ENCODE measurements around the gene PDF. TPM values are rescaled to one million over a fixed set of nuclear protein-coding genes. Genes with fewer than 3 reads are reported as not detected.
"Not testable (repeated sequence)": the region's sequence is repeated elsewhere in the genome, so short reads cannot be mapped to it uniquely, and the experiment has no call there.

The PDF gene
- polyA plus RNA-seq (ENCODE audit: low read depth in 6 of 6) = 10 to 100 TPM in 3 of 6 donors, 1 to 10 TPM in 3; 8.7 to 16.0 (median 11.1) TPM

GRCh38 chr16:69330286-69331109 lies at the start of gene PDF:
PDF (minus strand) TSS chr16:69330588; CDS start chr16:69330570, 18 bp downstream.
- peaks cover 0 to under 1% of the 10 kb centered on the region in 2 donors for H3K36me3 Mint-ChIP-seq
- peak within 1 kb of the TSS; percentile 74 to 92 (median 81) for H3K4me3 Mint-ChIP-seq
- no peaks in the 10 kb centered on the region for H3K9me3 Mint-ChIP-seq
- peaks cover 19 to 39% (median 21%) of the 10 kb centered on the region in 3 donors for H3K4me1 Mint-ChIP-seq
- ATAC-seq (ENCODE audit: low read depth in 2 of 2) (peak; percentile 95 to 97), DNase-seq (peak; percentile 79)
- H3K27ac Mint-ChIP-seq = peak within 1 kb of the TSS in 5 of 6 donors; percentile 26 to 82 (median 39)
- H3K27me3 Mint-ChIP-seq = no peaks in the 10 kb centered on the region

GRCh38 chr16:69378760-69379159 lies 48.4 kb upstream of the PDF start:
- Mint-ChIP-seq H3K27me3 (no peaks in the 10 kb centered on the region), H3K4me1 (peaks cover 11 to 28% (median 24%) of the 10 kb centered on the region in 3 donors), H3K9me3 (no peaks in the 10 kb centered on the region), H3K27ac (peak overlapping the region in 4 of 6 donors; percentile 22 to 65 (median 42)), H3K4me3 (no peak overlapping the region), H3K36me3 (peaks cover 14 to 20% of the 10 kb centered on the region in 2 donors)
- ATAC-seq (ENCODE audit: low read depth in 2 of 2) = no peak
- DNase-seq = no peak

GRCh38 chr16:69378036-69378435 lies 47.6 kb upstream of the PDF start:
- no peaks in the 10 kb centered on the region for H3K27me3 Mint-ChIP-seq
- no peak overlapping the region for H3K4me3 Mint-ChIP-seq
- no peaks in the 10 kb centered on the region for H3K9me3 Mint-ChIP-seq
- H3K27ac Mint-ChIP-seq = peak overlapping the region in 4 of 6 donors; percentile 27 to 73 (median 46)
- peaks cover 14 to 20% of the 10 kb centered on the region in 2 donors for H3K36me3 Mint-ChIP-seq
- ATAC-seq (ENCODE audit: low read depth in 2 of 2) (no peak), DNase-seq (no peak)
- peaks cover 11 to 29% (median 19%) of the 10 kb centered on the region in 3 donors for H3K4me1 Mint-ChIP-seq

GRCh38 chr16:69376393-69377059 lies 46.1 kb upstream of the PDF start:
- Mint-ChIP-seq H3K36me3 (peaks cover 7 to 13% of the 10 kb centered on the region in 2 donors), H3K4me3 (no peak overlapping the region), H3K27ac (peak overlapping the region in 2 of 6 donors; percentile 36 to 81), H3K9me3 (no peaks in the 10 kb centered on the region), H3K27me3 (no peaks in the 10 kb centered on the region), H3K4me1 (peaks cover 15 to 31% (median 17%) of the 10 kb centered on the region in 3 donors)
- no peak for ATAC-seq (ENCODE audit: low read depth in 2 of 2)
- no peak for DNase-seq

- H3K9me3 Mint-ChIP-seq = peaks cover 0 to 2% (median 0%) of the 10 kb centered on the region in 7 donors
- peak overlapping the region in 3 of 6 donors; percentile 78 to 95 (median 87) for H3K27ac Mint-ChIP-seq
- H3K4me3 Mint-ChIP-seq = no peak overlapping the region
- peaks cover 30 to 46% (median 34%) of the 10 kb centered on the region in 3 donors for H3K4me1 Mint-ChIP-seq
- no peak for DNase-seq
- H3K36me3 Mint-ChIP-seq = peaks cover 13 to 26% of the 10 kb centered on the region in 2 donors
- ATAC-seq (ENCODE audit: low read depth in 2 of 2) = no peak
- H3K27me3 Mint-ChIP-seq = no peaks in the 10 kb centered on the region
These were observed 42.6 kb upstream of the PDF start for GRCh38 chr16:69373019-69373418.

GRCh38 chr16:69371564-69371963 lies 41.2 kb upstream of the PDF start:
- H3K27ac Mint-ChIP-seq = peak overlapping the region; percentile 7 to 92 (median 88)
- peaks cover 0 to 2% (median 0%) of the 10 kb centered on the region in 7 donors for H3K9me3 Mint-ChIP-seq
- H3K4me1 Mint-ChIP-seq = peaks cover 24 to 46% (median 34%) of the 10 kb centered on the region in 3 donors
- H3K27me3 Mint-ChIP-seq = no peaks in the 10 kb centered on the region
- H3K36me3 Mint-ChIP-seq = peaks cover 17 to 24% of the 10 kb centered on the region in 2 donors
- peak; percentile 94 to 96 for ATAC-seq (ENCODE audit: low read depth in 2 of 2)
- peak; percentile 31 for DNase-seq
- peak overlapping the region in 6 of 8 donors; percentile 59 to 90 (median 67) for H3K4me3 Mint-ChIP-seq

- Mint-ChIP-seq H3K27me3 (no peaks in the 10 kb centered on the region), H3K27ac (peak overlapping the region in 2 of 6 donors; percentile 10 to 87), H3K9me3 (peaks cover 0 to 2% (median 0%) of the 10 kb centered on the region in 7 donors), H3K36me3 (peaks cover 23 to 38% of the 10 kb centered on the region in 2 donors), H3K4me1 (peaks cover 29 to 46% (median 36%) of the 10 kb centered on the region in 3 donors), H3K4me3 (no peak overlapping the region)
- ATAC-seq (ENCODE audit: low read depth in 2 of 2) (no peak), DNase-seq (no peak)
These were observed 38.5 kb upstream of the PDF start for GRCh38 chr16:69368866-69369265.

- H3K9me3 Mint-ChIP-seq = peaks cover 0 to 2% (median 0%) of the 10 kb centered on the region in 7 donors
- no peaks in the 10 kb centered on the region for H3K27me3 Mint-ChIP-seq
- H3K36me3 Mint-ChIP-seq = peaks cover 23 to 38% of the 10 kb centered on the region in 2 donors
- peaks cover 28 to 42% (median 38%) of the 10 kb centered on the region in 3 donors for H3K4me1 Mint-ChIP-seq
- no peak for DNase-seq
- no peak for ATAC-seq (ENCODE audit: low read depth in 2 of 2)
- H3K4me3 Mint-ChIP-seq = peak overlapping the region in 1 of 8 donors; percentile 25
- H3K27ac Mint-ChIP-seq = peak overlapping the region in 4 of 6 donors; percentile 27 to 41 (median 32)
These were observed 37.6 kb upstream of the PDF start for GRCh38 chr16:69367980-69368379.

GRCh38 chr16:69366431-69366830 lies 36.0 kb upstream of the PDF start:
- ATAC-seq (ENCODE audit: low read depth in 2 of 2) (no peak), DNase-seq (no peak)
- peaks cover 24 to 41% (median 29%) of the 10 kb centered on the region in 3 donors for H3K4me1 Mint-ChIP-seq
- no peak overlapping the region for H3K27ac Mint-ChIP-seq
- H3K27me3 Mint-ChIP-seq = no peaks in the 10 kb centered on the region
- H3K36me3 Mint-ChIP-seq = peaks cover 23 to 48% of the 10 kb centered on the region in 2 donors
- peaks cover 0 to 2% (median 0%) of the 10 kb centered on the region in 7 donors for H3K9me3 Mint-ChIP-seq
- peak overlapping the region in 1 of 8 donors; percentile 29 for H3K4me3 Mint-ChIP-seq

GRCh38 chr16:69365901-69366300 lies 35.5 kb upstream of the PDF start:
- no peak for ATAC-seq (ENCODE audit: low read depth in 2 of 2)
- H3K36me3 Mint-ChIP-seq = peaks cover 22 to 51% of the 10 kb centered on the region in 2 donors
- H3K9me3 Mint-ChIP-seq = peaks cover 0 to 2% (median 0%) of the 10 kb centered on the region in 7 donors
- no peak overlapping the region for H3K4me3 Mint-ChIP-seq
- DNase-seq = no peak
- H3K27me3 Mint-ChIP-seq = no peaks in the 10 kb centered on the region
- peak overlapping the region in 1 of 6 donors; percentile 86 for H3K27ac Mint-ChIP-seq
- peaks cover 21 to 37% (median 28%) of the 10 kb centered on the region in 3 donors for H3K4me1 Mint-ChIP-seq

- DNase-seq = no peak
- no peaks in the 10 kb centered on the region for H3K9me3 Mint-ChIP-seq
- peak overlapping the region in 1 of 6 donors; percentile 11 for H3K27ac Mint-ChIP-seq
- H3K27me3 Mint-ChIP-seq = no peaks in the 10 kb centered on the region
- no peak overlapping the region for H3K4me3 Mint-ChIP-seq
- ATAC-seq (ENCODE audit: low read depth in 2 of 2) = no peak
- peaks cover 11 to 35% of the 10 kb centered on the region in 2 donors for H3K36me3 Mint-ChIP-seq
- H3K4me1 Mint-ChIP-seq = peaks cover 6 to 21% (median 16%) of the 10 kb centered on the region in 3 donors
These were observed 33.7 kb upstream of the PDF start for GRCh38 chr16:69364088-69364487.

GRCh38 chr16:69363281-69363717 lies 32.9 kb upstream of the PDF start:
- Mint-ChIP-seq H3K27me3 (no peaks in the 10 kb centered on the region), H3K4me3 (no peak overlapping the region), H3K4me1 (peaks cover 4 to 21% (median 16%) of the 10 kb centered on the region in 3 donors), H3K9me3 (no peaks in the 10 kb centered on the region), H3K36me3 (peaks cover 11 to 34% of the 10 kb centered on the region in 2 donors), H3K27ac (peak overlapping the region in 3 of 6 donors; percentile 50 to 86 (median 56))
- ATAC-seq (ENCODE audit: low read depth in 2 of 2) (no peak), DNase-seq (no peak)

- ATAC-seq (ENCODE audit: low read depth in 2 of 2); DNase-seq; H3K27me3 Mint-ChIP-seq; H3K9me3 Mint-ChIP-seq; H3K4me3 Mint-ChIP-seq: not testable (repeated sequence)
- Mint-ChIP-seq H3K27ac (peak overlapping the region in 1 of 6 donors; percentile 51), H3K4me1 (peaks cover 4 to 15% (median 12%) of the 10 kb centered on the region in 3 donors), H3K36me3 (peaks cover 7 to 23% of the 10 kb centered on the region in 2 donors)
These were observed 29.7 kb upstream of the PDF start for GRCh38 chr16:69360070-69360469.

All from naive B cell (primary cell).